SHP77 treated with DMSO at 0.1 percent for 48 hours (cell line): ENCODE data around the gene SLC35F4.

Experiments
- DNase-seq: peaks from one replicate; lab custom pipeline; 2025; lab: John Stamatoyannopoulos, UW

Gene SLC35F4

DNA sequence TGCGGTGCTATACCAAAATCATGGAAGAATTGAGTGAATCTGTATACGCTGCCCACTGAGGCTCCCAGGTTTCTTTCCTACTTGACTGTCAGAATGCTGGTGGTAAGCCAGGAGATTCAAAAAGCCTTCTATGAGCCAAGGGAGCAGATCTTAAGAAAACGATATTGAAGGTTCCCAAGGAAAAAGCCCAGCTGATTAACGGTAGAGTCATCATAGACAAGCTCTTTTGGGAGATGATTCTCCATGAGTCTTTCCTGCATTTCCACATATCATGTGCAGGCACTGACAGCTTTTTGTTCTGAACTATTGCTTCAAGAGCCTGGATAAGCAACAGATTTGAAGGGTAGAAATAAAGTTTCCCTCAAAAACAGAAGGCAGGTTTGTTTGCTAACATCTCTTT lies 17.5 kb downstream of the SLC35F4 start:
- DNase-seq, result no peak

DNA sequence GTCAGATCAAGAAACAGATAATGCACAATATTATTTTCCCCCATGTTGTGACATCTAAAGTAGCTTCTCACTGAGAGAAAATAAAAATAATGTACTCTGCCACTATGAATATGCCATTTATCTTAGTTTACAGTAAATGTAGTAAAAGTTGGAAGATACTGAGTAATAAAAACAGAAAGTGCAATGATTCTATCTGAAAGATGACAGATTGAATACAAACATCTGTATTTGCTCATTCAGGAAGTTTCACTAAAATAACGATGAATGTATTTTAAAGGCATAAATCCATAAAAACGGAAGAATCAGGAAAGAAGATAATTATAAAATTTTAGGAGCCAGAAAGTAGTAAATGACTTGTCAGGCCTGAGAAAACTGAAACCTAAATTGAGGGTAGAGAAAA lies 18.2 kb downstream of the SLC35F4 start:
- no peak for DNase-seq

DNA sequence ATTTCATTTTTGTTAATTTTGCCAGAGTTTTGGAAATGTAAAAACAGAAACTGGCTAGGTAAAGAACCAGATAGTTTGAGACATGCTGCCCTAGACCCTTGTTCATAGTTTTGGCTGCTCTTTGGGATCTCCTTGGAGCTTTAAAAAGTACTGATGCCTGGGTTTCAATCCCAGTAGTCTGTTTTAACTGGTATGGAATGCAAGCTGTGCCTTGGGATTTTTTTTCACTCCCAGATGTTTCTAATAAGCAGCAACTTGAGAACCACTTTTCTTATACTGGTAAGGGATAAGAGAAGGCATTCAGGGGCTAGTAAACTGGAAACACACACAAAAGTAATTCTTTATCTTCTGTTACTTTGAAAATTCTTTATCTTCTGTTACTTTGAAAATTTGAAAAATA lies 18.8 kb downstream of the SLC35F4 start:
- no peak for DNase-seq

DNA sequence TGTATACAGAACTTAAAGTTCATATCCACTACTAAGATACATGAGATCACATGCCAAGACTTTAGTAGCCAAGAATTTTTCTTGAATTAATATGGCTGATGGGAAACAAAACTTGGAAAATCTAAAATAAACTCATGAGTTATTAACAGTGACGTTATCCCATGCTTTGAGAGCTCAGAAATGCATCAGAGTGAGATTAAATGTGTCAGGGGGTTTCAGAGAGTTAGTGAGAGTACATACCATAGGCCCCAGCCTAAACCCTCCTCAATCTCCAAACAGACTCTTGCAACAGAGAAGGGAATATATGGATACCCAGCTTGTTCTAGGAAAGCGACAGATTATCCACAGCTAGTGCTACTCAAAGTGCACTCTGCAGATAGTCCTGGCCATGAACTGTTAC lies 19.3 kb downstream of the SLC35F4 start:
- no peak for DNase-seq

DNA sequence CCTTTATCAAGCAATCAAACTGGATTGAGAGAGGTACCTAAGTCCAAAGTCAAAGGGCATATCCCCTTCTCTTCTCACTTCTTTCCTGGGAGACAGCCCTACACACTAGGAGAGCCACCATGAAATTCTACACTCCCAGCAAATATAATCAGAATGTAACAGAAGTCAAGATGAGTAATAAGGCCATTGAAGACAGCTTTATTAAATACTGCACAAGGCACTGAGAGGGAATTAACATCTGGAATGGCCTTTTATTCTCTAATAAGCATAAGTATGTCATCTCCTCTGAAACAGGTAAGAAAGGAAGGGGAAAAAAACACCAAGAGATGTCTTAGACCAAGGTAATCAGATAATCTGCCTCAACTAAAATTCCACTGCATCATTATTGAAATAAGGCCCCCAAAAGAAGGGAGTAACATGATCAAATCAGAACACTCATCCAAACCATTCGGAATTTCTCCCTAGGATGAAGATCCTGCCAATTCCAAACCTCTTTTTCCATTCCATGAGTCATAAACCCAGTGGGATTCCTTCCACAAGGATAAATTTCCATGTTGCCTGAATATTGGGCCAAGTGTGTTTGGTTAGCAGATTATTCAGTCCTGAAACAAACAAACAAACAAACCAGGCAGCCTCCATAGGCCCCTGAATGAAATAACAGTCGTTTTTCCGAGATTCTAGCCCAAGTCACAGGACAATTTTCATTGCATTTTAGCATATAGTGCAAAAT lies 19.9 kb downstream of the SLC35F4 start:
- no peak for DNase-seq

DNA sequence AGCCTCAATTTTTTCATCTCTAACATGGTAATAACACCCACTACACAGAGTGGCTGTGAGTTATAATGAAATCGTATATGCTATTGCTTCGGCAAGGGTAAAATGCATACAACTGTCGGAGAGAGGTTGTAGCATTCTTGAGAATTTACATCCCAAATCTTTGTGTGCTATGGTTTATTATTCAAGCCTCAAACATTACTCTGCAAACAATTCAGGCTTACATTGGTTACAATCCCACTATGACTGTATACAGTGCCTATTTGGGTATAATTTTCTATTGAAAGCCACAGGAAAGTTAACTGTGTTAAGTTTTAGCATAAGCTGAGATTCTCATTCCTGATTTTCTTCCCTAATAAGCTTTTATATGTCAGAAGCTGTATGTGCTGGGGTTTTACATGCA lies 20.6 kb downstream of the SLC35F4 start:
- no peak for DNase-seq

DNA sequence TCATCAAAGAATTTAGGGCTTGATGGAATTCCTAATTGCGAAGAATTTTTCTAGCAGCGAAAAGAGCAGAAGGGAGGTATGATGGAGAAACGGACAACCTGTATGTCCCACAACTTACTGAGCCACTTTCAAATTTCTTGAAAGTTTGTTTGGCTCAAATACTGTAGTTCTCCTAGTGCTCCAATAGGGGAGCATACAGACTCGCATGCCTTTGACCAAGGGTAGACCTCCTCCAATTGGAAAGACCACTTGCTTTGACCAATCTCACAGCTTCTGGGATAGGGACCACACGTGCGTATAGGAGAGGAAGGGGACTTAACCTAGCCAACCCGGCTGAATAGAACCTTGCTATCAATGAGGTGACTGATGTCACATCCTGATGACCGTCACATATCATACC lies 28.6 kb downstream of the SLC35F4 start:
- no peak for DNase-seq

DNA sequence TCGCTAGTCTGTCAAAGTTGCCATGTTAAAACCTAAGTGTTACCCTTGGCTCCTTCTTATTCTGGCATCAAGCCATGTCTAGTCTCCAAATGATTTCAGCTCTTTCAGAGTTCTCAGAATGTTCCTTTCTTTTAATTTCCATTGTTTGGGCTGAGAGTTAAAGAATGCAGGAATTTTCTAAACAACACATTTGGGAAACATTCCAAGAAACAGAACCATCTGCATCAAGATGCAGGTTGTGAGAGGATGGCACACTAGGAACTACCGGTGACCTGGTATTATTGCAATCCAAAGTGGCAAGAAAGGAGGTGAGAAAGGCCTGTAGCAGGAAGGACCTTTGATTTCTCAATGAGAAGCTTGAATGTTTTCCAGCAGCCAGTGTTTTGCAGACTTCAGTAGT lies 30.1 kb downstream of the SLC35F4 start:
- no peak for DNase-seq

DNA sequence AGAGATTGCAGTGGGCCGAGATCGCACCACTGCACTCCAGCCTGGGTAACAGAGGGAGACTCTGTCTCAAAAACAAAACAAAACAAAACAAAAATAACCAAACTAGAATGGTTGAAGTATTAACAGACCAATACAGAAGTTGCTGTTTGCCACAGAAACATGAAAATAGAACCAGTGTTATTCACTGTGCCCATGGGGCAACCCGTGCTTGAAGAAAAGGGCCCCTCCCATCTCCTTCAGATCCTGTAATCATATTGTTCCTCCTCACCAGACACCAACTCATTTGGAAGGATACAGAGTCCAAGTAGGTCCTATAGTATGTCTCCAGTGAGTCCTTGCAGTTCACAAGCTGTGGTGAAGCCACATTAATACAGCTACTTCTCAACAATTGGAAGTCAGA lies 30.9 kb downstream of the SLC35F4 start:
- DNase-seq, result no peak

DNA sequence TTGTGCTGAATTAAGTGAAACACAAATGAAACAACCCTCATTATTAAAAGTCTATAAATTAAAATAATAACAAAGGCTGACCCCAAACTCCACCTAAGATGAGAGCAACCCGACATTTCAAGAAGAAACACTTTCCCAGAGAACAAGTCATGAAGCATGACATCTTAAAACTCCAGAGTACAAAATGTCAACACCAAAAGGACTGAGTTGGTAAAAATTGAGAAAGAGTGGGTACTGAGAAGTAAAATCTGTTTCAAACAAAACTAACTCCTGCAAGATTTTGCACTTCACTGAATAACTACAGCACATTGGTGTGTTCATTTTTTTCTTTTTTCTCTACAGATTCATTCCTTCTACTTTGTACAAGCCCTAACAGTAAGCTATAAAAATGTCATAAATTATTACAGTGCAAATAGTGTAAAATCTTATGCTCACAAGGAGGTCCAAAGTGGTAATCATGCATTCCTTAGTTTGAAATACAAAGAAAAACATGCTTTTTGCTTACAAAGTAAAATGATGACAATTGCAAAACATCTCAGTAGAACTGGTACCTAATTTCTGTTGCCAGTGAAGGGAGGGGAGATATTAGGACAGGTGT lies 31.8 kb downstream of the SLC35F4 start:
- DNase-seq, result no peak

DNA sequence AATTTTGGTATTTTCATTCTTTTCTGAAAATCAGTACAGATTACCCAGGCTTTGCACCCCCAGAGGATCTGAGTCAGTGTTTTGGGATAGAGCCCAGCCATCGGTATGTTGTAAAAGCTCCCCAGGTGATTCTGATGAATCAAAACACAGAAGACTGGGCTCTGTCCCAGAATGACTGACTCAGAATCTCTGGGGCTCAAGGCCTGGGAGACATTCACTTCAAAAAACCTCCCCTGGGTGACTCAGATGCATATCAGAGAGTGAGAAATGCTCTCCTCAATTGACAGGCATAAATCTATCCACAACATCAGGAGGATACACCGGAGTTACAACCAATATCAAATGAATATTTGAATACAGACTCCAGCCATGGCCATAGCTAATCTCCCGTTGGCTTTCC lies 32.6 kb downstream of the SLC35F4 start:
- DNase-seq, result no peak

DNA sequence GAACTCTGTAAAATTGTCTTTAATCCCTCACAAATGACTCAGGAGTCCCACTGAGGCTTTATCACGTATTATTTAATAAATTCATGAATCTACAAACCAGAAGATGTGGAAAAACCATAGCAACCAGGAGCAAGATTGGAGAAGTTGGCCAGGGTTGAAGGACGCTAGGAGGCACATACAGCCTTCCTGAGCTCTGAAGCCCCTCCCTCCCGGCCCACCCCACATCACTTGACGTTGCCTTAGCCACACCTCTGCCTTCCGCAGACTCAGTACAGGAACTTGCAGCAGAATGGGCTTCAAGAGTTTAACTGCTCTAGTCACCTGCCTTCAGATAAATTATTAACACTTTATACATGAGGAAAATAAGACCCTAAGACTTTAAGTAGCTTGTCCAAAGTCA lies 33.9 kb downstream of the SLC35F4 start:
- no peak for DNase-seq

DNA sequence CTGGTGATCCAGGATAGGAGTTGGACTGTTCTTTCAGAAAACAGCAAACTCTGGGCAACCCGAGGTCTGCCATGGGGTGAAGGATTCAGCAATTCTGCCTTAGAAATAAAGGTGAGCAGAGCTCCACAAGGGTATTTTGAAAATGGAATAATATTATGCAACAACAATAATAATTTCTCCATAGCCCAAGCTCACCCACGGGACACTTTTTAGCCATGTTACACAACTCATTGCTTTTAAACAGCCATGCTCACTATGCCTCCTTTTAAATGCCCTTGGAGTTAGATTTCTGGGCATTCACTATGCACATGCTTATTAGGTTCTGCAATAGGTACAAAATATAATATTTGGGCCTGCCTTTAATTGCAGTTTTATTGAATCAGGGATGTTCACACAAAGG lies 37.2 kb downstream of the SLC35F4 start:
- no peak for DNase-seq

DNA sequence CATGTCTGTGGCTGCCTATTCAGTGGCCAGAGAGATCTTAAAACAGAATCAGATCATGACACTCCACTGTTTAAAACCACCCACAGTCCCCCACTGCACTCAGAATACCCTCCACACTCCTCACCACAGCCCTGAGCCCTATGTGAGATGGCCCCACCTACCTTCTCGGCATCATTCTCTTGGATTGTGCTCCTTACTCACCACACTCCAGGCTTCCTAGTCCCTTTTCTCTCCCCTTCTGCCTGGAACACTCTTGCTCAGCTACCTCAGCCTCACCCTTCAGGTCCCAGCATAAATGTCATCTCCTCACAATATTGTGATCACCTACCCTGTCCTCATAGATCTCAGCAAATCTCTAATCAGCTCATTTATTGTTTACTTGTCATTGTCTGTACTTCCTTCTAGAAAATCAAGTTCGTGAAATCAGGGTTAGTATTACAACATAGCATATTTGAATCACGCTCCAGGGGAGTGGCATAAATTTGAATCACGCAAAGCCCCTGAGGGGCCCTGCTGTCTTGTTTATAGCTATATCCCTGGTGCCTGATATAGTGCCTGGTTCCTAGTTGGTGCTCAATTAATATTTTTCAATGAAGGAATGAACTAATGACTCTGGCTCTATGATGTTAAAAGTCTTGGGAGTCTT lies 42.8 kb downstream of the SLC35F4 start:
- DNase-seq, result no peak

DNA sequence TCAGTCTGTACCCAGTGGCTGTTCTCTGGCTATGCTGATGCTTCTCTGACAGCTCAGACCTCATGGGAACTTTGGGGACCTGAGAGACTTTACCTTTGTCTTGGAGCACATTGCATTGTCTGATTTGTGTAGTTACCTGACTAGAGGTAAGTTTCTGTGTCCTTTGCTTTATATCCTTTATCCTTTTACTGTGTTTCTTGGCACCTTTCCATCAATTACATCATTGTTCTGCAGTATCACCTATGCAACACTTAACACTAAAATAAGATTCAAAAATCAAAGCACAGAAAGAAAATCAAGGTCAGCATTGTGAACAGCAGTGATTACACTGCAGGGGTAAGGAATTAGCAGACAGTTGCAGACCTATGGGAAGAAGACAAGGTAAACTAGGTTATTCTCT lies 43.8 kb downstream of the SLC35F4 start:
- DNase-seq, result no peak

DNA sequence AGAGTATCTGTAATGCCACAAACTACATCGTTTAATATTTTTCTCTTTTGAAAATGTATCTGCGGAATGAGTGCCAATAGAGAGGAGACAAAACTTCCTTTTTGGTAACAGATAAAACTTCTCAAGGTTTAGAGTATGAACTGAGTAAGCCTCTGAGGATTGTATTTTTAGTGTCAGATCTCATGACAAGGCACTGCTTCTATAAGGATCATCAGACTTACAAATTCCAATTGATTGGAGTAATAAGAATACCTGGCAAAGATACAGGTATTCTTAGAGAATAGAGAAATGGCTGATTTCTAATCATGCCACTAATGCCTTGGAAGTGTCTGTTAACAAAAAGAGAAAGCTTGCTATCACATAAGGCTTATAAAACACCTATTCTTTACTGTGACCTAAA lies 45.3 kb downstream of the SLC35F4 start:
- DNase-seq, result no peak

DNA sequence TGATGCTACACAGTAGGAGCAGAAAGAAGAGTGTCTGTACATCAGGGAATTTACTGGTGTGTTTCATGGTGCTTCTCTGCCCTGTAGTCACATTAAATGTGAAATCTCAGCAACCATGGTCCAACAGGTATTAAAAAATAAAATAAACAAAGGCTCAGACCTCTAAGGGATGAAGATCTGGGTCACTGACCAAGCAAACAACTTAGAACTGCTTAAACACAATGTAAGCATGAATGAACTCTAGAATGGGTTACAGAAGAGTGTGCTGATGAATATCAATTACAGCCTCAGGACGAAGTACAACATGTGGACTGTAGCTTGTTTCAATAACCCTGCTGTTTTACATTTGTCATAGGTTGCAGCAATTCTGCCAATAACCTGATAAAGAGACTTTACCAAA lies 47.4 kb downstream of the SLC35F4 start:
- DNase-seq, result no peak

DNA sequence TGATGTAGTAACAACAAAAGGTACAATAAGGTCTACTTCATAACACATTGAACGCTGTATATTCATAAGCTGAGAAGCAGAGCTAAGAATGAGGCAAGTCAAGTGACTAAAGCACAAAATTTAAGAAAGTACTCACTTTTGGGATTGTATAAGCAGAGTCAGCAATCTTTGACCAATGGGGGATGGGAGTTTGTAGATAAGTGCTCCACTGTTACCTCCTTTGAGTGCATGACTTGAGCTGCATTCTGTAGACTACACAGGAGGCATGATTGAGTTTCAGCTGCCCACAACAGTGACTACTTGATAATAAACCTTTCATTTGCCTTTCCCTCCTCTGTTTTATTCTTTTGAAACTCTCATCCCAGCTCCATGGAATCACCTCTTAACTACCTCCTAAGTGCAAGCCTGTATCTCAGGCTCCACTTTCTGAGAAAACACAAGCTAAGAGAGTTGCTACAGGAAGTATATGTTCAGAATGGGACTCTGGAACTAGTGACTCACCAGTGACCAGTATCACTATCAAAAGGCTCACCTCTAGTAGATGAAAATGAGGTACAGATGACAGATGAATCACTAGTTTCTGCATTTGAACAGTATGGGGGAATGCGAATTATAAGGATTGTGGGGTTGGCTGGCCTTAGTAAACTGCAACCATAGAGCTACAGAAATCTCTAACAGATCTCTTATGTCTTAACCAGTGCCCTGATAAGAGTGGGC lies 49.2 kb downstream of the SLC35F4 start:
- DNase-seq, result no peak

DNA sequence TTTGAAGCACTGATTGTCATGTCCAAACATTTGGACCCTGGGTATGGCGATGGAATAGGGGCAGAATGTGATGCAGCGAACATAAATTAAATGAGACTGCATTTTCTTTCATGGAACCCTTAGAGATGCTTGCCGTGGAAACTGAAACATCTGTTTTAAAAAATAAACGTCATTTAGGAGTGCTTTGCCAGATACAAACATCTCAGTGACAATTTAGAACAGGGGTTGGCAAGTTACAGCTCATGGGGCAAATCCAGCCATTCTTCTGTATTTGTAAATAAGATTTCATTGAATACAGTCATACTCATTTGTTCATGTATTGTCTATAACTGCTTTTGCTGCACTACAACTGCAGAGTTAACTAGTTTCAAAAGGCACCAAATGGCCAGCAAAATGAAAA lies 51.2 kb downstream of the SLC35F4 start:
- no peak for DNase-seq

DNA sequence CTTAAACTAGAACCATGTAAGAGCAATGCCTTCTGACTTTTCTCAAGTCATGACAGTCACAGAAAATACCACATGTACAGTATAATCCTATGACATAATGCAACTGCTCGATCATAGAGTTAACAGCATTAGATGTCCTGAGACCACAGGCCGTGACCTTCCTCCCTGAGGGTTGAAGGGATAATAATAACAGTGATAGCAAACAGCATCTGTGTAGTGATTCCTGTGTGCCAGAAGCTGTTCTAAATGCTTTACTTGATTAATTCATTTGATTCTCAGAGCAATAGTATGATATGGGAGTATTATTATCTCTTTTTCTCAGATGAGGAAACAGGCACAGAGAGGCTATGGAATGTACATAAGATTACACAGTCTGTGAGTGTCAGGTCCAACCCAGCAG lies 53.2 kb downstream of the SLC35F4 start:
- no peak for DNase-seq

DNA sequence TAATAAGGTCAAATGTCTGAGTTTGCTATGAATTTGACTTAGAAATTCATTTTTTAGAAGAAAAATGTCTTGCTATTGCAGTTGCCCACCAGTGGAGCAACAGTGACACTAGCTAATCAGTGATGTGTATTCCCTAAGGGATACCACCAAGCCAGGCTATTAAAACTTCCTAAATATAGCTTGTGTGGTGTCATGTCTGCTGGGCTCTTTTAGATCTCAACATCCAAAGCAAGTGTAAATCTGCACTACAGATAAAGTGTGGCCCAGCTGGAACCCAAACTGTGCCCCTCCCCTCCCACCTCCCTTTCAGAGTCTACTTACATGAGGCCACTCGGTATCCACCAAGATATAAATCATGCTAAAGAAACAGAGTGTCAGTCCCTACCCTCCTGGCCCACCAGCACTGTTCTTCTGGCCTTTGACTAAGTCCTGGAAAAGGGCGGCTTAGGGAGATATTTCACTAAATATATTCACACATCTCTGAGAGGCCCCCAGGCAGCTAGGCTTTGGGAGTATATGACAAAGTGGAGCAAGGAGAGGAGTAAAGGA lies 53.8 kb downstream of the SLC35F4 start:
- DNase-seq, result no peak

DNA sequence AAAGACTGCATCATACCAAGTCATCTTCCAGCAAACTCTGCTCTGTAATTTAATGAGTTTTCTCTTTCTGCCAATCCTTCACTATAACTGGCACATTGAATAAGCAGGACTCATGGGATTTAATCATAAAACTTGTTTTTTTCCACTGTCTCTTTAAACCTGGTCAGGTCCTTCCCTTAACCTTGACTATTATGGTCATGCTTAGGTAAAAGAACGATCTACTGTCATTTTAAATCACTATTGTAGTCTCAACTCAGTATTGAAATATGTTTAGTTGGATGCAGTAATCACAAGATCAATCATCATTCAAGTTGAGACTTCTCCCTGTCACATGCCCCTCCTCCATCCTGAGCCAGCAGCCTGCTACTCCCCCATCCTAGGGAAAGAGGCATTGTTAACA lies 56.1 kb downstream of the SLC35F4 start:
- DNase-seq, result no peak

DNA sequence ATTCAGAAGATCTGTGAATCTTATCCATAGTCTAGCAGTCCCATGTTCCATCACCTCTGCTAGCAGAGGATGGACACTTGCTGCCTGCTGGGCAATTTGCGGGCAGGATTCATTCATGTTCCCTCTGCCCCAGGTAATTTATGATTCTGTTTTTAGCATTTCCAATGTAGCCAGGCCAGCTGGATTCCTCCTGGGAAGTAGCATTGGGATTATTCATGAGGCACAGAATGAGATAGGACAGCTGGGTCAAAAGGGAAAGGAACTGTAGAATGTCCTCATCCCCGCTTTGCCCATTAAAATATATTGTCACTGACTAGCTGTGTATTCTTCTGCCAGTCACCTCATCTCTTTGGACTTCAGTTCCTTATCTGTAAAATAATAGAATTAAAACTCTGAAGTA lies 68.7 kb downstream of the SLC35F4 start:
- no peak for DNase-seq
